ENCODE data around the gene MYBBP1A. TPM values are rescaled to one million over a fixed set of nuclear protein-coding genes. Genes with fewer than 3 reads are reported as not detected.

Gene MYBBP1A
- total and polyA plus RNA-seq, 2 donors (not counting 1 experiment from before 2014, with no cell fraction given): 72.4 to 74.4 TPM

DNA sequence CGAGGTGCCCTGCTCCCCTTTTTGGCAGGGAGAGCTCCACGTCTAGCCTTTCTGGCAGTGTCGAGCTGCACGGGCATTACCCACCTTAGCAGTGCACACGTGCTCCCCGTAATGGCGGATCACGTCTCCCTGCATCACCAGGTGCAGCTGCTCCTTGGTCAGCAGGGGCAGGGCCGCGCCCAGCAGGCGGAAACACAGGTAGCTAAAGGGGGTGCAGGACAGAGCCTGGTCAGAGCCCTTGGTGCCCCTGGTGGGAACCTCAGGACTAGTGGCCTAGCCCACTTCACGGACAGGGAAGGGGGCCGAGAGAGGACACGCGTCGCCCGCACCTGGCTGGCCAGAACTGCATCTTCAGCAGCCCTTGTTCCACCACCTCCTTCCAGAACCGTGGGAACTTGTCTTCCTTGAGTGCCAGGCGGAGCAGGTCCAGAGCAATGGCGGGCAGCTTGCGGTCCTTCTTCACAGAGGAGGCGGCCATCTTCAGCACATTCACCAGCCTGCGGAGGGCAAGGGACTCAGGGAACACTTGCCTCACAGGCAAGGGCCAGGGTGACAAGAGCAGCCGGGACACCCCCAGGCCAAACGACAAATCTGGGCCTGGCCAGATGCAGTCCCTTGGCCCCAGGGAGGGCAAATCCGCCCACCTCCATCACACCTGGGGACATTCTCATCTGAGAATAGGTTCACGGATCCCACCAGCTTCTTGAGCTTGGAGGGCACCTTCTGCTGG, 3.2 kb downstream of the MYBBP1A start:
- Histone ChIP-seq H2AFZ (ENCODE audit: insufficient read depth, low read depth, low read length, poor library complexity, severe bottlenecking) (no peak overlapping the region), H3K9me3 (ENCODE audit: control extremely low read depth in 1 of 3, control insufficient read depth in 2 of 3, insufficient read depth in 1 of 3, low read length in 2 of 3) (no peaks in the 10 kb centered on the region), H3K27me3 (replicated peaks in 1 of 4; ENCODE audit: control extremely low read depth in 1 of 4, control insufficient read depth in 3 of 4, insufficient read depth in 4 of 4, low read length in 3 of 4) (no peaks in the 10 kb centered on the region), H3K79me2 (ENCODE audit: control insufficient read depth, insufficient read depth, low read length) (peaks cover 22% of the 10 kb centered on the region), H3K4me3 (ENCODE audit: control extremely low read depth in 1 of 5, extremely low read depth in 1 of 5, insufficient read depth in 1 of 5, low read depth in 2 of 5, low read length in 4 of 5) (no peak overlapping the region), H3K4me1 (ENCODE audit: control insufficient read depth in 2 of 2, insufficient read depth in 2 of 2, low read length in 2 of 2) (peaks cover 19 to 21% of the 10 kb centered on the region in 2 donors), H3K36me3 (replicated peaks in 1 of 2; ENCODE audit: control extremely low read depth in 1 of 2, control insufficient read depth in 1 of 2, extremely low read depth in 1 of 2, insufficient read depth in 2 of 2, low read length in 1 of 2) (peaks cover 0 to 58% of the 10 kb centered on the region in 2 experiments), H4K20me1 (ENCODE audit: control insufficient read depth, insufficient read depth, low read length, poor library complexity, severe bottlenecking) (peaks cover 13% of the 10 kb centered on the region), H3K27ac (ENCODE audit: low read length in 2 of 2) (no peak overlapping the region), H3K9ac (ENCODE audit: low read length) (no peak overlapping the region), H3K4me2 (replicated peaks; ENCODE audit: low read depth, low read length, poor library complexity, severe bottlenecking) (no peak overlapping the region)
- no peaks in the 10 kb centered on the region for H3K27me3 Mint-ChIP-seq
- H3K4me1 Mint-ChIP-seq: peaks cover 23% of the 10 kb centered on the region
- CTCF ChIA-PET: interaction anchor here (1.0 to 2.3 kb wide), 2 partner anchors 14 to 130 kb away, joined by 3 to 20 read pairs; no protein-coding TSS in a partner anchor
- TF ChIP-seq, protein P1, sequence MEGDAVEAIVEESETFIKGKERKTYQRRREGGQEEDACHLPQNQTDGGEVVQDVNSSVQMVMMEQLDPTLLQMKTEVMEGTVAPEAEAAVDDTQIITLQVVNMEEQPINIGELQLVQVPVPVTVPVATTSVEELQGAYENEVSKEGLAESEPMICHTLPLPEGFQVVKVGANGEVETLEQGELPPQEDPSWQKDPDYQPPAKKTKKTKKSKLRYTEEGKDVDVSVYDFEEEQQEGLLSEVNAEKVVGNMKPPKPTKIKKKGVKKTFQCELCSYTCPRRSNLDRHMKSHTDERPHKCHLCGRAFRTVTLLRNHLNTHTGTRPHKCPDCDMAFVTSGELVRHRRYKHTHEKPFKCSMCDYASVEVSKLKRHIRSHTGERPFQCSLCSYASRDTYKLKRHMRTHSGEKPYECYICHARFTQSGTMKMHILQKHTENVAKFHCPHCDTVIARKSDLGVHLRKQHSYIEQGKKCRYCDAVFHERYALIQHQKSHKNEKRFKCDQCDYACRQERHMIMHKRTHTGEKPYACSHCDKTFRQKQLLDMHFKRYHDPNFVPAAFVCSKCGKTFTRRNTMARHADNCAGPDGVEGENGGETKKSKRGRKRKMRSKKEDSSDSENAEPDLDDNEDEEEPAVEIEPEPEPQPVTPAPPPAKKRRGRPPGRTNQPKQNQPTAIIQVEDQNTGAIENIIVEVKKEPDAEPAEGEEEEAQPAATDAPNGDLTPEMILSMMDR (IDR thresholded peaks at IDR 0.05): no peak
- TF ChIP-seq EZH2 (IDR thresholded peaks at IDR 0.05; ENCODE audit: borderline replicate concordance, insufficient read depth, low read depth, low read length, poor library complexity, severe bottlenecking): no peak
- DNase-seq (no peak), ATAC-seq (ENCODE audit: low read depth) (no peak)
- intact Hi-C loops (cut with micrococcal nuclease): no loop called here
- WGBS (ENCODE audit: insufficient coverage): 98% methylated on average over 27 of the region's 27 CpGs
- H3K9me3 Mint-ChIP-seq (ENCODE audit: insufficient read depth): no peaks in the 10 kb centered on the region
- H3K4me3 Mint-ChIP-seq: no peak overlapping the region
- POLR2A ChIA-PET: no interaction called here
- no peak overlapping the region for H3K27ac Mint-ChIP-seq

DNA sequence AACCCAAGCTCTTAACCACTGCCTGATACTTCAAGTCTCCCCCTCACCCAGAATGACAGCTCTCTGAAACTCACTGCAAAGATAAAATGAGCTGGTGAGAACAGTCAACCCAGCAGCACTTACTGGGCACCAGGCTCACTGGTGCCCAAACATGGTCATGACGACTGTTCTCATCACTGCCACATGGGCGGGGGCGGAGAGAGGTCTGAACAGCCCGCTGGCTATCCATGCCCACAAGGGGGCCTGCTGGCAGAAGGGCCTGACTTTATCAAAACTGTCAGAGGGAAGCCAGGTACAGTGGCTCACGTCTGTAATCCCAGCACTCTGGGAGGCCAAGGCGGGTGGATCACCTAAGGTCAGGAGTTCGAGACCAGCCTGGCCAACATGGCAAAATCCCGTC, 4.0 kb downstream of the MYBBP1A start:
- no peak overlapping the region for H3K4me3 ChIP-seq (ENCODE audit: control extremely low read depth in 1 of 5, extremely low read depth in 1 of 5, insufficient read depth in 1 of 5, low read depth in 2 of 5, low read length in 4 of 5)
- peaks cover 0 to 64% of the 10 kb centered on the region in 2 experiments for H3K36me3 ChIP-seq (replicated peaks in 1 of 2; ENCODE audit: control extremely low read depth in 1 of 2, control insufficient read depth in 1 of 2, extremely low read depth in 1 of 2, insufficient read depth in 2 of 2, low read length in 1 of 2)
- H2AFZ ChIP-seq (ENCODE audit: insufficient read depth, low read depth, low read length, poor library complexity, severe bottlenecking): no peak overlapping the region
- no peaks in the 10 kb centered on the region for H3K9me3 Mint-ChIP-seq (ENCODE audit: insufficient read depth)
- H4K20me1 ChIP-seq (ENCODE audit: control insufficient read depth, insufficient read depth, low read length, poor library complexity, severe bottlenecking): peaks cover 13% of the 10 kb centered on the region
- ATAC-seq (ENCODE audit: low read depth) (no peak), DNase-seq (no peak)
- WGBS (ENCODE audit: insufficient coverage): 88% methylated on average over 6 of the region's 8 CpGs
- TF ChIP-seq, protein P1 (IDR thresholded peaks at IDR 0.05): no peak
- TF ChIP-seq EZH2 (IDR thresholded peaks at IDR 0.05; ENCODE audit: borderline replicate concordance, insufficient read depth, low read depth, low read length, poor library complexity, severe bottlenecking): no peak
- H3K9me3 ChIP-seq (ENCODE audit: control extremely low read depth in 1 of 3, control insufficient read depth in 2 of 3, insufficient read depth in 1 of 3, low read length in 2 of 3): no peaks in the 10 kb centered on the region
- no peak overlapping the region for H3K27ac Mint-ChIP-seq
- H3K27ac ChIP-seq (ENCODE audit: low read length in 2 of 2): no peak overlapping the region
- H3K27me3 Mint-ChIP-seq: no peaks in the 10 kb centered on the region
- ChIA-PET CTCF (interaction anchor here (2.3 kb wide), 1 partner anchor 15 kb away, joined by 20 read pairs; no protein-coding TSS in a partner anchor), POLR2A (no interaction called here)
- H3K27me3 ChIP-seq (replicated peaks in 1 of 4; ENCODE audit: control extremely low read depth in 1 of 4, control insufficient read depth in 3 of 4, insufficient read depth in 4 of 4, low read length in 3 of 4): no peaks in the 10 kb centered on the region
- H3K4me1 ChIP-seq (ENCODE audit: control insufficient read depth in 2 of 2, insufficient read depth in 2 of 2, low read length in 2 of 2): peaks cover 17 to 20% of the 10 kb centered on the region in 2 donors
- no peak overlapping the region for H3K4me2 ChIP-seq (replicated peaks; ENCODE audit: low read depth, low read length, poor library complexity, severe bottlenecking)
- H3K4me3 Mint-ChIP-seq: no peak overlapping the region
- intact Hi-C loops (cut with micrococcal nuclease): no loop called here
- no peak overlapping the region for H3K9ac ChIP-seq (ENCODE audit: low read length)
- peaks cover 22% of the 10 kb centered on the region for H3K79me2 ChIP-seq (ENCODE audit: control insufficient read depth, insufficient read depth, low read length)
- H3K4me1 Mint-ChIP-seq: peaks cover 21% of the 10 kb centered on the region

Data from B cell (primary cell).